Ectodermal cell (in vitro differentiated cells): ENCODE results near the gene AMPD1.

Experiments used
- H3K27ac ChIP-seq: 2 replicates; pipeline ENCODE4 v1.7.0; 2013; ENCODE audit warnings: mild to moderate bottlenecking, low read depth, low read length; ENCODE audit not compliant: insufficient read depth, poor library complexity, severe bottlenecking
- H3K27me3 ChIP-seq: 2 replicates; pipeline ENCODE4 v1.7.0; 2013; ENCODE audit warnings: mild to moderate bottlenecking, low read length; ENCODE audit not compliant: insufficient read depth, control insufficient read depth, poor library complexity, severe bottlenecking
- H3K36me3 ChIP-seq: one replicate; pipeline ENCODE4 v1.7.0; 2013; ENCODE audit warnings: low read length; ENCODE audit not compliant: control insufficient read depth, insufficient read depth
- H3K4me1 ChIP-seq: one replicate; pipeline ENCODE4 v1.7.0; 2013; ENCODE audit warnings: low read length; ENCODE audit not compliant: control insufficient read depth, insufficient read depth
- H3K4me3 ChIP-seq: 2 replicates; pipeline ENCODE4 v1.7.0; 2013; ENCODE audit warnings: low read depth, low read length, control low read depth; ENCODE audit not compliant: insufficient read depth
- H3K9me3 ChIP-seq: 2 replicates; pipeline ENCODE4 v1.7.0; 2013; ENCODE audit warnings: mild to moderate bottlenecking, low read length, moderate library complexity; ENCODE audit not compliant: control insufficient read depth
- WGBS, 2 experiments: methylation state at CpG; one replicate each; pipeline ENCODE4 v1.1.7; 2013; ENCODE audit warnings: missing lambda C conversion rate in 2 of 2; 5-methylcytosine and 5-hydroxymethylcytosine counted together

Gene AMPD1

GRCh38 chr1:114651893-114652292 is 43.5 kb downstream of the AMPD1 start:
- no peaks in the 10 kb centered on the region for H3K27me3 ChIP-seq
- no peaks in the 10 kb centered on the region for H3K9me3 ChIP-seq
- H3K27ac ChIP-seq, result no peak overlapping the region
- no peaks in the 10 kb centered on the region for H3K4me1 ChIP-seq
- H3K4me3 ChIP-seq, result no peak overlapping the region
- no peaks in the 10 kb centered on the region for H3K36me3 ChIP-seq
- WGBS, 2 experiments, result 90 to 94% methylated on average over 2 of the region's 2 CpGs

- WGBS, 2 experiments, result no CpG with 5 or more reads among the region's 1 CpG
- H3K9me3 ChIP-seq, result no peaks in the 10 kb centered on the region
Observed at GRCh38 chr1:114648503-114648902, 46.8 kb downstream of the AMPD1 start.

GRCh38 chr1:114641377-114641776 is 54.0 kb downstream of the AMPD1 start:
- Histone ChIP-seq H3K4me1 (no peaks in the 10 kb centered on the region), H3K27ac (no peak overlapping the region), H3K4me3 (no peak overlapping the region), H3K9me3 (no peaks in the 10 kb centered on the region), H3K36me3 (no peaks in the 10 kb centered on the region), H3K27me3 (no peaks in the 10 kb centered on the region)
- 90 to 93% methylated on average over 2 of the region's 2 CpGs for WGBS, 2 experiments

More at GRCh38 chr1:114648503-114648902, 46.8 kb downstream of the AMPD1 start:
- Histone ChIP-seq H3K27me3 (no peaks in the 10 kb centered on the region), H3K4me1 (no peaks in the 10 kb centered on the region), H3K4me3 (no peak overlapping the region), H3K36me3 (no peaks in the 10 kb centered on the region), H3K27ac (no peak overlapping the region)

DNA sequence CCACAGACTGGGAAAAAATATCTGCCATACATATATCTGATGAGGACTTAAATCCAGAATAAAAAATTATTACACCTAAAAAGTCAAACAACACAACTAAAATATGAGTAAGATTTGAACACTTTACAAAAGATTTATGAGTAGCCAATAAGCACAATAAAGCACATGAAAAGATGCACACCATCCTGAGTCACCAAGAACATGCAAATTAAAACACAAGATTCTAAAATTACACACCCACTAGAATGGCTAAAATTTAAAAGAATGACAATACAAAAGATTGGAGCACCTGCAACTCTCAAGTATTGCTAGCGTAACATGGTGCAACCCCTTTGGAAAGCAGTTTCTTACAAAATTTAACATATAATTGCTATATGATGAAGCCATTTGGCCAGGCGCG is 56.4 kb downstream of the AMPD1 start:
- no peak overlapping the region for H3K4me3 ChIP-seq
- H3K36me3 ChIP-seq, result no peaks in the 10 kb centered on the region
- WGBS, 2 experiments, result 67 to 71% methylated on average over 3 of the region's 3 CpGs
- H3K9me3 ChIP-seq, result no peaks in the 10 kb centered on the region
- H3K4me1 ChIP-seq, result no peaks in the 10 kb centered on the region
- H3K27me3 ChIP-seq, result no peaks in the 10 kb centered on the region
- H3K27ac ChIP-seq, result no peak overlapping the region

DNA sequence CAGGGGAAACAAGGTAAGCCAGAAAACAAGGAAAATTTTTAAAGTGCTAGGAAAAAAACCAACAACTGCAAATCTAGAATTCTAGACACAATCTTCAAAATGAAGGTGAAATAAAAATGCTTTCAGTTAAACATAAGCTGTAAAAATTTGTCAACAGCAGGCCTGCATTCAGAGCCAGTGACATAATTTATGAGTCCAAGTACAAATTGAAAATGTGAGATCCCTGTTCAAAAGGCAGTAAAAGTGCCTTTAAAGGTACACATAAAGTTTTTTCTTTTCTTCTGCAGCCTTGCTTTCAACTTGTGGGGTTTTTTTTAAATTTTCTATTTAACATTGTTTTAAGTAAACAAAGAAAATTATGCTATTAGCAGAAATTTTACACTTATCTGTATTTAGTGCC is 62.9 kb downstream of the AMPD1 start:
- Histone ChIP-seq H3K4me1 (no peaks in the 10 kb centered on the region), H3K36me3 (no peaks in the 10 kb centered on the region), H3K27ac (no peak overlapping the region), H3K4me3 (no peak overlapping the region), H3K27me3 (no peaks in the 10 kb centered on the region), H3K9me3 (no peaks in the 10 kb centered on the region)

- Histone ChIP-seq H3K27me3 (no peaks in the 10 kb centered on the region), H3K27ac (no peak overlapping the region), H3K4me1 (no peaks in the 10 kb centered on the region), H3K36me3 (no peaks in the 10 kb centered on the region), H3K4me3 (no peak overlapping the region), H3K9me3 (no peaks in the 10 kb centered on the region)
- 38 to 40% methylated on average over 2 of the region's 2 CpGs for whole genome bisulfite sequencing, 2 experiments
Observed at GRCh38 chr1:114627107-114627506, 68.2 kb downstream of the AMPD1 start.

DNA sequence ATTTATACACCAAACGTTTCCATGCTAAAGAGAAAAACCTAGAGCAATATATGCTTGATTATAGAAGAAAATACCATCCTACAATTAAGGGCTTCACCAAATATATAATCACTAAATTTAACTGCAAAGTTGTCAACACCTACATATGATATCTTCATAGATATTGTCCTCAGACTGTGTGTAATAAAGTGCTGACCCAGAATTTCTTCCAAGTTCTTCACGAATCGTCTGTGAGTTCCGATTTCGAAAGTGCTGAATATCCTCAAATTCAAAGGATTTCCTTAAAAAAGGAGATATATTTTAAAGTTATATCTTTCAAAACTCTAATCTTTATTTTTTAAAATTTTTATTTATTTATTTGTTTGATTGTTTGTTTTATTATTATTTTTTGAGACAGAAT is 72.0 kb downstream of the AMPD1 start:
- Histone ChIP-seq H3K4me1 (no peaks in the 10 kb centered on the region), H3K4me3 (no peak overlapping the region), H3K27ac (no peak overlapping the region), H3K9me3 (no peaks in the 10 kb centered on the region), H3K36me3 (no peaks in the 10 kb centered on the region), H3K27me3 (no peaks in the 10 kb centered on the region)
- 92 to 100% methylated on average over 4 to 5 of the region's 5 CpGs for WGBS, 2 experiments
